Measurements from ENCODE around the gene SLC25A3.

The SLC25A3 gene

DNA sequence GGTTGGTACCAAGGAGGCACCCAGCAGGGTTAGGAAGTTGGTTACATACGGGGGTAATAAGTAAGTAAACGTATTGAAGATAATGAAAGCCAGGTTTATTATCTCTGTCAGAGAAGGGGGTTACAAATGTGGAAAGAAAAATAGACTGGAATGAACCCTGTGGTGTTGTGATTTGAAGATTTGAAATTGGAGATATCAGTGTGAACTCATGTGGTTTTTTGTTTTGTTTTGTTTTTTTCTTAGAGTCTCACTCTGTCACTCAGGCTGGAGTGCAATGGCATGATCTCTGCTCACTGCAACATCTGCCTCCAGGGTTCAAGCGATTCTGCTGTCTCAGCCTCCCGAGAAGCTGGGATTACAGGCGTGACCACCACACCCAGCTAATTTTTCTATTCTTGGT is 14.1 kb upstream of the SLC25A3 start:
- Histone ChIP-seq H3K4me3 (ENCODE audit: low read length, poor library complexity, severe bottlenecking) (no peak overlapping the region), H3K4me2 (ENCODE audit: low read depth, low read length, poor library complexity, severe bottlenecking) (no peak overlapping the region), H3K9ac (ENCODE audit: low read depth, low read length, poor library complexity, severe bottlenecking) (no peak overlapping the region), H3K9me3 (ENCODE audit: insufficient read depth, low read depth, low read length) (no peaks in the 10 kb centered on the region), H3F3A (ENCODE audit: low read depth) (no peaks in the 10 kb centered on the region), H3K4me1 (ENCODE audit: insufficient read depth, low read length, poor library complexity, severe bottlenecking) (peaks cover 3% of the 10 kb centered on the region), H3K36me3 (ENCODE audit: insufficient read depth, low read length) (no peaks in the 10 kb centered on the region), H4K20me1 (ENCODE audit: insufficient read depth, low read length, poor library complexity, severe bottlenecking) (no peaks in the 10 kb centered on the region), H3K27me3 (ENCODE audit: insufficient read depth, low read length, poor library complexity, severe bottlenecking) (no peaks in the 10 kb centered on the region), H3K79me2 (ENCODE audit: insufficient read depth, low read length) (no peaks in the 10 kb centered on the region), H3K9me2 (replicated peaks; ENCODE audit: low read depth, low read length) (no peaks in the 10 kb centered on the region), H2AFZ (ENCODE audit: low read length) (no peak overlapping the region)
- TF ChIP-seq, protein P1, sequence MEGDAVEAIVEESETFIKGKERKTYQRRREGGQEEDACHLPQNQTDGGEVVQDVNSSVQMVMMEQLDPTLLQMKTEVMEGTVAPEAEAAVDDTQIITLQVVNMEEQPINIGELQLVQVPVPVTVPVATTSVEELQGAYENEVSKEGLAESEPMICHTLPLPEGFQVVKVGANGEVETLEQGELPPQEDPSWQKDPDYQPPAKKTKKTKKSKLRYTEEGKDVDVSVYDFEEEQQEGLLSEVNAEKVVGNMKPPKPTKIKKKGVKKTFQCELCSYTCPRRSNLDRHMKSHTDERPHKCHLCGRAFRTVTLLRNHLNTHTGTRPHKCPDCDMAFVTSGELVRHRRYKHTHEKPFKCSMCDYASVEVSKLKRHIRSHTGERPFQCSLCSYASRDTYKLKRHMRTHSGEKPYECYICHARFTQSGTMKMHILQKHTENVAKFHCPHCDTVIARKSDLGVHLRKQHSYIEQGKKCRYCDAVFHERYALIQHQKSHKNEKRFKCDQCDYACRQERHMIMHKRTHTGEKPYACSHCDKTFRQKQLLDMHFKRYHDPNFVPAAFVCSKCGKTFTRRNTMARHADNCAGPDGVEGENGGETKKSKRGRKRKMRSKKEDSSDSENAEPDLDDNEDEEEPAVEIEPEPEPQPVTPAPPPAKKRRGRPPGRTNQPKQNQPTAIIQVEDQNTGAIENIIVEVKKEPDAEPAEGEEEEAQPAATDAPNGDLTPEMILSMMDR (conservative IDR thresholded peaks at IDR 0.05; ENCODE audit: low read length), result no peak
- no peak for TF ChIP-seq EZH2phosphoT487 (IDR thresholded peaks at IDR 0.05; ENCODE audit: borderline replicate concordance)

DNA sequence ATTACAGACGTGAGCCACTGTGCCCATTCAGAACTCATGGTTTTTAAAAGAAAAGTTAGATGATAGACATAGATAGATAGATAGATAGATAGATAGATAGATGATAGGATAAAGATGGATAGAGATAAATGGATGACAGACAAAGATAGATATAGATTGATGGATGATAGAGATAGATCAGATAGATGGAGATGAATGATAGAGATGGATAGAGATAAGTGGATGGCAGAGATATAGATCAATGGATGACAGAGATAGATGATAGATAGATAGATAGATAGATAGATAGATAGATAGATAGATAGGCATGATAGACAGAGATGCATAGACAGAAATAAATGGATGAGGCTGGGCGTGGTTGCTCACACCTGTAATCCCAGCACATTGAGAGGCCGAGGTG is 13.7 kb upstream of the SLC25A3 start:
- H2AFZ ChIP-seq (ENCODE audit: low read length), result no peak overlapping the region
- TF ChIP-seq EZH2phosphoT487 (IDR thresholded peaks at IDR 0.05; ENCODE audit: borderline replicate concordance), result no peak
- TF ChIP-seq, protein P1 (conservative IDR thresholded peaks at IDR 0.05; ENCODE audit: low read length), result no peak
- H3K79me2 ChIP-seq (ENCODE audit: insufficient read depth, low read length), result no peaks in the 10 kb centered on the region
- H3F3A ChIP-seq (ENCODE audit: low read depth), result no peaks in the 10 kb centered on the region
- H3K4me1 ChIP-seq (ENCODE audit: insufficient read depth, low read length, poor library complexity, severe bottlenecking), result peaks cover 3% of the 10 kb centered on the region
- no peak overlapping the region for H3K4me2 ChIP-seq (ENCODE audit: low read depth, low read length, poor library complexity, severe bottlenecking)
- H3K9me3 ChIP-seq (ENCODE audit: insufficient read depth, low read depth, low read length), result no peaks in the 10 kb centered on the region
- no peaks in the 10 kb centered on the region for H4K20me1 ChIP-seq (ENCODE audit: insufficient read depth, low read length, poor library complexity, severe bottlenecking)
- no peak overlapping the region for H3K4me3 ChIP-seq (ENCODE audit: low read length, poor library complexity, severe bottlenecking)
- no peaks in the 10 kb centered on the region for H3K27me3 ChIP-seq (ENCODE audit: insufficient read depth, low read length, poor library complexity, severe bottlenecking)
- H3K9ac ChIP-seq (ENCODE audit: low read depth, low read length, poor library complexity, severe bottlenecking), result no peak overlapping the region
- no peaks in the 10 kb centered on the region for H3K9me2 ChIP-seq (replicated peaks; ENCODE audit: low read depth, low read length)
- H3K36me3 ChIP-seq (ENCODE audit: insufficient read depth, low read length), result no peaks in the 10 kb centered on the region

DNA sequence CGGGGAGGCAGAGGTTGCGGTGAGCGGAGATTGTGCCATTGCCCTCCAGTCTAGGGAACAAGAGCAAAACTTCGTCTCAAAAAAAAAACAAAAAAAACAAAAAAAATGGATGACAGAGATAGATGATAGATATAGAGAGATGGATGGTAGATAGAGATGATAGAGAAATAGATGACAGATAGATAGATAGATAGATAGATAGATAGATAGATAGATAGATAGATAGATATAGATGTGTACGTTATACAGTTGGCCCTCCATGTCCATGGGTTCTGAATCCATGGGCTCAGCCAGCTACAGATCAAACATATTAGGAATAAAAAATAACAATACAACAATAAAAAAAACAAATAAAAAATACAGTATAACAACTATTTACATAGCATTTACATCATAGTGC is 12.8 kb upstream of the SLC25A3 start:
- Histone ChIP-seq H3K4me3 (ENCODE audit: low read length, poor library complexity, severe bottlenecking) (no peak overlapping the region), H3K36me3 (ENCODE audit: insufficient read depth, low read length) (no peaks in the 10 kb centered on the region), H3K9ac (ENCODE audit: low read depth, low read length, poor library complexity, severe bottlenecking) (no peak overlapping the region), H3K9me3 (ENCODE audit: insufficient read depth, low read depth, low read length) (no peaks in the 10 kb centered on the region), H3K9me2 (replicated peaks; ENCODE audit: low read depth, low read length) (no peaks in the 10 kb centered on the region), H2AFZ (ENCODE audit: low read length) (no peak overlapping the region), H3K4me2 (ENCODE audit: low read depth, low read length, poor library complexity, severe bottlenecking) (no peak overlapping the region), H3F3A (ENCODE audit: low read depth) (no peaks in the 10 kb centered on the region), H3K4me1 (ENCODE audit: insufficient read depth, low read length, poor library complexity, severe bottlenecking) (peaks cover 3% of the 10 kb centered on the region), H3K27me3 (ENCODE audit: insufficient read depth, low read length, poor library complexity, severe bottlenecking) (no peaks in the 10 kb centered on the region), H3K79me2 (ENCODE audit: insufficient read depth, low read length) (no peaks in the 10 kb centered on the region), H4K20me1 (ENCODE audit: insufficient read depth, low read length, poor library complexity, severe bottlenecking) (no peaks in the 10 kb centered on the region)
- no peak for TF ChIP-seq EZH2phosphoT487 (IDR thresholded peaks at IDR 0.05; ENCODE audit: borderline replicate concordance)
- TF ChIP-seq, protein P1 (conservative IDR thresholded peaks at IDR 0.05; ENCODE audit: low read length), result no peak
